Sigmoid colon (tissue), 7 donors: Measurements from ENCODE around the gene GGPS1. TPM values are rescaled to one million over a fixed set of nuclear protein-coding genes. Genes with fewer than 3 reads are reported as not detected.

ENCODE experiments used
- DNase-seq: peaks from one replicate; pipeline ENCODE4 v3.0.0-alpha.2; 2019
- H3K27ac ChIP-seq, 4 donors: fragments of 200-600 bp; sonication (generic); one replicate each; pipeline ENCODE4 v1.5.1; 2016 to 2019; ENCODE audit warnings: mild to moderate bottlenecking in 1 of 4
- H3K27me3 ChIP-seq, 3 donors: fragments of 200-600 bp; sonication (generic); one replicate each; pipeline ENCODE4 v1.5.1; 2019; ENCODE audit warnings: mild to moderate bottlenecking in 1 of 3
- H3K36me3 ChIP-seq, 4 donors: fragments of 200-600 bp; sonication (generic); one replicate each; pipeline ENCODE4 v1.5.1; 2016 to 2019
- H3K4me1 ChIP-seq, 4 donors: fragments of 200-600 bp; sonication (generic); one replicate each; pipeline ENCODE4 v1.5.1; 2017 to 2019
- H3K4me3 ChIP-seq, 4 donors: fragments of 200-600 bp; sonication (generic); one replicate each; pipeline ENCODE4 v1.5.1; 2017 to 2019; ENCODE audit warnings: mild to moderate bottlenecking in 2 of 4, moderate library complexity in 1 of 4
- H3K9me3 ChIP-seq, 4 donors: fragments of 200-600 bp in 3 of 4; sonication (generic) in 3 of 4; one replicate each; pipeline versions ENCODE4 v1.5.1 to v1.6.1; 2013 to 2019
- CTCF ChIP-seq, 4 experiments: fragments of 450-650 bp in 3 of 4; fragments of 200-600 bp in 1 of 4; IDR thresholded peaks; one replicate each; pipeline ENCODE4 v1.5.1; 2016 to 2019; ENCODE audit warnings: antibody characterized with exemption in 4 of 4, mild to moderate bottlenecking in 3 of 4, moderate library complexity in 2 of 4
- EP300 ChIP-seq, 4 donors: sonication (generic); formaldehyde crosslinking; IDR thresholded peaks; one replicate each; pipeline ENCODE4 v1.6.1; 2017; ENCODE audit warnings: antibody characterized with exemption in 4 of 4
- POLR2A ChIP-seq, 2 donors: fragments of 450-650 bp; IDR thresholded peaks; one replicate each; pipeline ENCODE4 v1.6.1; 2016; ENCODE audit warnings: antibody characterized with exemption in 2 of 2, mild to moderate bottlenecking in 2 of 2, moderate library complexity in 2 of 2
- POLR2AphosphoS5 ChIP-seq, 4 donors: sonication (generic); formaldehyde crosslinking; IDR thresholded peaks; one replicate each; pipeline ENCODE4 v1.6.1; 2017; ENCODE audit warnings: antibody characterized with exemption in 4 of 4
- WGBS, 2 donors: extraction: QIAGEN DNeasy Blood & Tissue Kit; methylation state at CpG; one replicate each; pipeline ENCODE4 v1.1.7; 2013; 5-methylcytosine and 5-hydroxymethylcytosine counted together
- intact Hi-C: fragments of 100-400 bp; cut with DNase I; formaldehyde crosslinking; loops from one replicate; pipeline ENCODE4 v1.15.1; 2023
- polyA plus RNA-seq, 3 donors: library from polyadenylated mRNA; stranded (reverse); fragments of 200-250 nt; gene quantifications; one replicate each; pipeline ENCODE4 v1.2.3, GENCODE V29; 2013
- total RNA-seq, 4 donors: library from RNA; depleted of rRNA; stranded (reverse); fragments of >200 nt; gene quantifications; one replicate each; pipeline ENCODE4 v1.1.0, GENCODE V29; 2016
- donor health status: healthy with polysubstance abuse.
- donor health status: Bipolar disorder and iron deficiency.
- donor health status: healthy.

The GGPS1 gene
- total and polyA plus RNA-seq, 7 donors: 16.6 to 35.7 (median 30.3) TPM

- TF ChIP-seq POLR2A (IDR thresholded peaks at IDR 0.05) (no peak), POLR2AphosphoS5 (IDR thresholded peaks at IDR 0.05) (no peak), CTCF (IDR thresholded peaks at IDR 0.05) (no peak), EP300 (IDR thresholded peaks at IDR 0.05) (no peak)
- no peak overlapping the region for H3K4me3 ChIP-seq
- H3K27ac ChIP-seq: peak overlapping the region in 3 of 4 donors; percentile 13 to 97 (median 90)
- intact Hi-C loops: no loop called here
- H3K36me3 ChIP-seq: peaks cover 0 to 6% (median under 1%) of the 10 kb centered on the region in 4 donors
- 86% methylated on average over 5 of the region's 5 CpGs for WGBS, 2 donors
- peaks cover 6 to 44% (median 39%) of the 10 kb centered on the region in 4 donors for H3K4me1 ChIP-seq
- H3K9me3 ChIP-seq: no peaks in the 10 kb centered on the region
- H3K27me3 ChIP-seq: no peaks in the 10 kb centered on the region
- DNase-seq: no peak
Observed at GRCh38 chr1:235330918-235331285, 2.5 kb downstream of the GGPS1 start.

- H3K4me3 ChIP-seq: no peak overlapping the region
- peaks cover 0 to 11% (median 3%) of the 10 kb centered on the region in 4 donors for H3K36me3 ChIP-seq
- no peak for TF ChIP-seq CTCF (IDR thresholded peaks at IDR 0.05)
- no peak for TF ChIP-seq POLR2AphosphoS5 (IDR thresholded peaks at IDR 0.05)
- no peak for TF ChIP-seq POLR2A (IDR thresholded peaks at IDR 0.05)
- no peak for TF ChIP-seq EP300 (IDR thresholded peaks at IDR 0.05)
- peak overlapping the region in 2 of 4 donors; percentile 13 to 90 for H3K27ac ChIP-seq
- no peak for DNase-seq
- intact Hi-C loops: no loop called here
- H3K27me3 ChIP-seq: no peaks in the 10 kb centered on the region
- H3K4me1 ChIP-seq: peaks cover 6 to 40% (median 35%) of the 10 kb centered on the region in 4 donors
- H3K9me3 ChIP-seq: no peaks in the 10 kb centered on the region
- 39 to 61% methylated on average over 3 of the region's 3 CpGs for WGBS, 2 donors
Observed at GRCh38 chr1:235331401-235331800, 3.0 kb downstream of the GGPS1 start.

GRCh38 chr1:235336903-235337302, 8.5 kb downstream of the GGPS1 start:
- intact Hi-C loops: no loop called here
- H3K27me3 ChIP-seq: no peaks in the 10 kb centered on the region
- peak overlapping the region in 2 of 4 donors; percentile 19 to 42 for H3K27ac ChIP-seq
- 68 to 87% methylated on average over 4 of the region's 4 CpGs for WGBS, 2 donors
- DNase-seq: no peak
- no peak overlapping the region for H3K4me3 ChIP-seq
- peaks cover 0 to 55% (median 6%) of the 10 kb centered on the region in 4 donors for H3K36me3 ChIP-seq
- peaks cover 0 to 19% (median 17%) of the 10 kb centered on the region in 4 donors for H3K4me1 ChIP-seq
- H3K9me3 ChIP-seq: no peaks in the 10 kb centered on the region
- TF ChIP-seq EP300 (IDR thresholded peaks at IDR 0.05) (no peak), POLR2A (IDR thresholded peaks at IDR 0.05) (no peak), POLR2AphosphoS5 (IDR thresholded peaks at IDR 0.05) (no peak), CTCF (IDR thresholded peaks at IDR 0.05) (no peak)

- intact Hi-C loops: no loop called here
- Histone ChIP-seq H3K36me3 (peaks cover 0 to 70% (median 16%) of the 10 kb centered on the region in 4 donors), H3K4me1 (peaks cover 0 to 12% (median 9%) of the 10 kb centered on the region in 4 donors), H3K4me3 (no peak overlapping the region), H3K27ac (no peak overlapping the region), H3K9me3 (no peaks in the 10 kb centered on the region), H3K27me3 (no peaks in the 10 kb centered on the region)
- TF ChIP-seq POLR2AphosphoS5 (IDR thresholded peaks at IDR 0.05) (no peak), POLR2A (IDR thresholded peaks at IDR 0.05) (no peak), CTCF (IDR thresholded peaks at IDR 0.05) (no peak), EP300 (IDR thresholded peaks at IDR 0.05) (no peak)
- 84 to 85% methylated on average over 8 of the region's 8 CpGs for WGBS, 2 donors
- no peak for DNase-seq
Observed at GRCh38 chr1:235339746-235340145, 11.4 kb downstream of the GGPS1 start.

GRCh38 chr1:235341334-235341733, 13.0 kb downstream of the GGPS1 start:
- Histone ChIP-seq H3K36me3 (peaks cover 0 to 65% (median 14%) of the 10 kb centered on the region in 4 donors), H3K27me3 (no peaks in the 10 kb centered on the region), H3K27ac (no peak overlapping the region), H3K9me3 (no peaks in the 10 kb centered on the region), H3K4me3 (no peak overlapping the region), H3K4me1 (peaks cover 0 to 12% (median 9%) of the 10 kb centered on the region in 4 donors)
- DNase-seq: no peak
- WGBS, 2 donors: 79 to 82% methylated on average over 1 of the region's 1 CpG
- no peak for TF ChIP-seq CTCF (IDR thresholded peaks at IDR 0.05)
- no peak for TF ChIP-seq EP300 (IDR thresholded peaks at IDR 0.05)
- intact Hi-C loops: no loop called here
